ENCODE measurements around the gene NDUFA11.

- TF ChIP-seq POLR2A (IDR thresholded peaks at IDR 0.05) (no peak), CTCF (IDR thresholded peaks at IDR 0.05) (no peak), POLR2AphosphoS5 (IDR thresholded peaks at IDR 0.05) (no peak)
These were observed 37.8 kb downstream of the NDUFA11 start for GRCh38 chr19:5865772-5866171.

All from suprapubic skin (tissue), 4 donors.